ENCODE data around the gene HELZ2. TPM values are rescaled to one million over a fixed set of nuclear protein-coding genes. Genes with fewer than 3 reads are reported as not detected.

Gene HELZ2
- total and polyA plus RNA-seq, 2 of the 4 experiments (the other 2 are of a cell fraction) = 4.7 to 10.6 TPM

GRCh38 chr20:63566395-63567135 is 7.5 kb downstream of the HELZ2 start:
- H4K91ac ChIP-seq (ENCODE audit: insufficient read depth, low read depth, low read length) = no peak overlapping the region
- intact Hi-C loops (cut with micrococcal nuclease) = no loop called here
- TF ChIP-seq BHLHE40 (IDR thresholded peaks at IDR 0.05; ENCODE audit: low read depth, low read length) (no peak), RCOR1 (IDR thresholded peaks at IDR 0.05; ENCODE audit: insufficient replicate concordance, low read length) (no peak), CHD1 (IDR thresholded peaks at IDR 0.05; ENCODE audit: low read depth, low read length) (no peak), SMC3 (IDR thresholded peaks at IDR 0.05; ENCODE audit: low read depth, low read length) (no peak), CTCF (conservative IDR thresholded peaks at IDR 0.05; ENCODE audit: low read depth, low read length) (no peak), MXI1 (IDR thresholded peaks at IDR 0.05; ENCODE audit: borderline replicate concordance, low read depth, low read length) (no peak), RFX5 (IDR thresholded peaks at IDR 0.05; ENCODE audit: low read depth, low read length) (no peak), RAD21 (IDR thresholded peaks at IDR 0.05; ENCODE audit: low read length) (no peak)
- no peaks in the 10 kb centered on the region for H3K9me3 ChIP-seq (ENCODE audit: control insufficient read depth, insufficient read depth, low read length)
- H3K18ac ChIP-seq (ENCODE audit: low read depth, low read length) = no peak overlapping the region
- H3K27ac ChIP-seq (ENCODE audit: insufficient read depth, low read length) = no peak overlapping the region
- H3K4ac ChIP-seq (ENCODE audit: low read depth, low read length) = no peak overlapping the region
- H3K27me3 ChIP-seq (ENCODE audit: control insufficient read depth, insufficient read depth, low read length) = no peaks in the 10 kb centered on the region
- BruUV-seq (replicated peaks) = no TSS peak
- no peak for DNase-seq
- peaks cover 47% of the 10 kb centered on the region for H3K36me3 ChIP-seq (ENCODE audit: control insufficient read depth, insufficient read depth, low read length)
- no peak overlapping the region for H3K9ac ChIP-seq (ENCODE audit: low read depth, low read length)
- H4K5ac ChIP-seq (ENCODE audit: low read depth, low read length) = no peak overlapping the region
- H3K4me1 ChIP-seq (ENCODE audit: control insufficient read depth, insufficient read depth, low read length) = no peaks in the 10 kb centered on the region
- POLR2A ChIA-PET (ENCODE audit: unreplicated experiment) = no interaction called here
- H3K4me3 ChIP-seq (ENCODE audit: insufficient read depth, low read depth, low read length) = no peak overlapping the region
- no peak overlapping the region for H2BK20ac ChIP-seq (ENCODE audit: low read depth, low read length)
- dilution Hi-C loops (cut with HindIII; ENCODE audit: low sequenced_read_pairs, unreplicated experiment) = no loop called here
- H3K79me1 ChIP-seq (ENCODE audit: low read depth in 1 of 2, low read length in 2 of 2) = no peaks in the 10 kb centered on the region
- no peak overlapping the region for H2BK15ac ChIP-seq (ENCODE audit: low read depth, low read length)
- in situ Hi-C loops (cut with MboI; ENCODE audit: low sequenced_read_pairs) = no loop called here
- no peak overlapping the region for H3K56ac ChIP-seq (ENCODE audit: extremely low read depth, insufficient read depth, low read length)
- H3K14ac ChIP-seq (replicated peaks; ENCODE audit: low read depth, low read length) = no peak overlapping the region
- no peak overlapping the region for H3K23ac ChIP-seq (ENCODE audit: low read depth, low read length)
- H3K4me2 ChIP-seq (ENCODE audit: low read depth, low read length) = no peak overlapping the region
- no peaks in the 10 kb centered on the region for H4K20me1 ChIP-seq (ENCODE audit: insufficient read depth, low read length)
- CTCF ChIA-PET = no interaction called here
- H3K9me1 ChIP-seq (ENCODE audit: insufficient read depth, low read length) = no peaks in the 10 kb centered on the region
- no peak overlapping the region for H2BK120ac ChIP-seq (ENCODE audit: low read depth, low read length)
- H2BK5ac ChIP-seq (ENCODE audit: low read depth, low read length, poor library complexity, severe bottlenecking) = no peak overlapping the region
- H2AK5ac ChIP-seq (ENCODE audit: low read depth, low read length) = no peak overlapping the region
- 91% methylated on average over 30 of the region's 46 CpGs; no CpG with 5 or more reads in 1 of the 2 experiments for WGBS, 2 experiments (ENCODE audit: extremely low coverage in 2 of 2, insufficient read length in 1 of 2)
- peak overlapping the region; percentile 42 for H2AK9ac ChIP-seq (replicated peaks; ENCODE audit: low read depth, low read length, poor library complexity)
- ATAC-seq (ENCODE audit: low read depth) = no peak
- no peak overlapping the region for H2AFZ ChIP-seq (replicated peaks; ENCODE audit: low read length, poor library complexity)
- no peak overlapping the region for H4K8ac ChIP-seq (ENCODE audit: low read depth in 2 of 2, low read length in 2 of 2)
